Prostate gland (tissue), 2 donors: ENCODE measurements around the gene SPTA1. TPM values are rescaled to one million over a fixed set of nuclear protein-coding genes. Genes with fewer than 3 reads are reported as not detected.

Source experiments
- DNase-seq: peaks from one replicate; pipeline ENCODE4 v3.0.0-alpha.2; 2019; ENCODE audit warnings: low spot score
- H3K27ac ChIP-seq, 2 donors: fragments of 200-600 bp; sonication (generic); 2 replicates each; pipeline ENCODE4 v1.5.1; 2017 to 2019
- H3K27me3 ChIP-seq: fragments of 200-600 bp; sonication (generic); replicated peaks from 2 replicates; pipeline ENCODE4 v1.5.1; 2019; ENCODE audit not compliant: insufficient read depth
- H3K36me3 ChIP-seq, 2 donors: fragments of 200-600 bp; sonication (generic); 1 replicate in 1 of 2; 2 replicates in 1 of 2; pipeline versions ENCODE4 v1.5.1 to v1.8.1; 2017 to 2019
- H3K4me1 ChIP-seq: fragments of 200-600 bp; sonication (generic); replicated peaks from 2 replicates; pipeline ENCODE4 v1.5.1; 2019
- H3K4me3 ChIP-seq, 2 donors: fragments of 200-600 bp; sonication (generic); 2 replicates each; pipeline ENCODE4 v1.5.1; 2017 to 2019
- H3K9me3 ChIP-seq: fragments of 200-600 bp; sonication (generic); 2 replicates; pipeline ENCODE4 v1.5.1; 2017
- CTCF ChIP-seq, 4 experiments: fragments of 200-600 bp in 2 of 4; fragments of 450-650 bp in 2 of 4; sonication (generic) in 2 of 4; IDR thresholded peaks; 1 replicate in 3 of 4; 2 replicates in 1 of 4; pipeline ENCODE4 v1.5.1; 2016 to 2019; ENCODE audit warnings: antibody characterized with exemption in 4 of 4, mild to moderate bottlenecking in 2 of 4, moderate library complexity in 2 of 4
- POLR2A ChIP-seq: fragments of 450-650 bp; IDR thresholded peaks from one replicate; pipeline ENCODE4 v1.6.1; 2016; ENCODE audit warnings: antibody characterized with exemption, mild to moderate bottlenecking
- POLR2AphosphoS5 ChIP-seq: sonication (generic); formaldehyde crosslinking; IDR thresholded peaks from one replicate; pipeline ENCODE4 v1.6.1; 2017; ENCODE audit warnings: antibody characterized with exemption
- WGBS: methylation state at CpG from one replicate; pipeline ENCODE4 v1.1.5; 2018; 5-methylcytosine and 5-hydroxymethylcytosine counted together
- intact Hi-C: fragments of 100-400 bp; cut with DNase I; formaldehyde crosslinking; loops from one replicate; pipeline ENCODE4 v1.14.2; 2022
- total RNA-seq, 2 donors: library from RNA; depleted of rRNA; stranded (reverse); fragments of >200 nt; gene quantifications; one replicate each; pipeline ENCODE4 v1.1.0, GENCODE V29; 2016

SPTA1 gene
- total RNA-seq, 2 donors from 2014 or later = 0.28 TPM; not detected in 1

- no peak for DNase-seq
- intact Hi-C loops = no loop called here
- no peaks in the 10 kb centered on the region for H3K27me3 ChIP-seq
- no peak overlapping the region for H3K27ac ChIP-seq
- H3K4me3 ChIP-seq = no peak overlapping the region
- H3K4me1 ChIP-seq = no peaks in the 10 kb centered on the region
- H3K9me3 ChIP-seq = no peaks in the 10 kb centered on the region
- no peaks in the 10 kb centered on the region for H3K36me3 ChIP-seq
- TF ChIP-seq POLR2AphosphoS5 = no peak
- TF ChIP-seq POLR2A = no peak
- TF ChIP-seq CTCF (IDR thresholded peaks at IDR 0.05) = no peak
These were observed 32.4 kb downstream of the SPTA1 start for GRCh38 chr1:158654086-158654485.

- Histone ChIP-seq H3K4me3 (no peak overlapping the region), H3K27me3 (no peaks in the 10 kb centered on the region), H3K36me3 (no peaks in the 10 kb centered on the region), H3K4me1 (no peaks in the 10 kb centered on the region), H3K27ac (no peak overlapping the region), H3K9me3 (no peaks in the 10 kb centered on the region)
- intact Hi-C loops = no loop called here
- 80% methylated on average over 7 of the region's 7 CpGs for WGBS
- no peak for TF ChIP-seq POLR2A
- TF ChIP-seq POLR2AphosphoS5 = no peak
- no peak for TF ChIP-seq CTCF (IDR thresholded peaks at IDR 0.05)
- DNase-seq = no peak
These were observed 33.7 kb downstream of the SPTA1 start for GRCh38 chr1:158652721-158653334.

GRCh38 chr1:158649052-158649451 is 37.5 kb downstream of the SPTA1 start:
- H3K36me3 ChIP-seq = no peaks in the 10 kb centered on the region
- H3K9me3 ChIP-seq = no peaks in the 10 kb centered on the region
- DNase-seq = no peak
- intact Hi-C loops = no loop called here
- H3K27me3 ChIP-seq = no peaks in the 10 kb centered on the region
- no peak overlapping the region for H3K27ac ChIP-seq
- TF ChIP-seq CTCF (IDR thresholded peaks at IDR 0.05) (no peak), POLR2AphosphoS5 (no peak), POLR2A (no peak)
- no peaks in the 10 kb centered on the region for H3K4me1 ChIP-seq
- no peak overlapping the region for H3K4me3 ChIP-seq

- Histone ChIP-seq H3K27me3 (no peaks in the 10 kb centered on the region), H3K36me3 (no peaks in the 10 kb centered on the region), H3K9me3 (no peaks in the 10 kb centered on the region), H3K4me3 (no peak overlapping the region), H3K27ac (no peak overlapping the region), H3K4me1 (no peaks in the 10 kb centered on the region)
- intact Hi-C loops = no loop called here
- WGBS = 96% methylated on average over 1 of the region's 1 CpG
- DNase-seq = no peak
- TF ChIP-seq POLR2A = no peak
- no peak for TF ChIP-seq CTCF (IDR thresholded peaks at IDR 0.05)
- no peak for TF ChIP-seq POLR2AphosphoS5
These were observed 40.0 kb downstream of the SPTA1 start for GRCh38 chr1:158646465-158646864.

- Histone ChIP-seq H3K4me3 (no peak overlapping the region), H3K36me3 (no peaks in the 10 kb centered on the region), H3K27ac (no peak overlapping the region), H3K9me3 (no peaks in the 10 kb centered on the region), H3K4me1 (no peaks in the 10 kb centered on the region), H3K27me3 (no peaks in the 10 kb centered on the region)
- no peak for DNase-seq
- WGBS = 53% methylated on average over 2 of the region's 2 CpGs
- TF ChIP-seq POLR2AphosphoS5 (no peak), POLR2A (no peak), CTCF (IDR thresholded peaks at IDR 0.05) (no peak)
- intact Hi-C loops = no loop called here
These were observed 42.1 kb downstream of the SPTA1 start for GRCh38 chr1:158644449-158644848.
